GM06990 (cell line): ENCODE results near the gene INAFM1.

Experiments used
- DNase-seq: peaks from one replicate; pipeline ENCODE4 v3.0.0-alpha.2; 2011; ENCODE audit not compliant: insufficient read length; ENCODE audit errors: extremely low read depth
- H3K27me3 ChIP-seq: replicated peaks from 2 replicates; pipeline ENCODE4 v1.6.0; 2011; ENCODE audit warnings: low read length; ENCODE audit not compliant: control insufficient read depth, insufficient read depth
- H3K36me3 ChIP-seq: 2 replicates; pipeline ENCODE4 v1.5.1; 2011; ENCODE audit warnings: low read length; ENCODE audit not compliant: control insufficient read depth, insufficient read depth
- H3K4me3 ChIP-seq: replicated peaks from 2 replicates; pipeline ENCODE4 v1.5.1; 2011; ENCODE audit warnings: low read depth, mild to moderate bottlenecking, control low read depth, low read length
- CTCF ChIP-seq: IDR thresholded peaks from 2 replicates; pipeline ENCODE4 v1.5.1; 2011; ENCODE audit warnings: low read length, control low read depth, mild to moderate bottlenecking, inconsistent platforms; ENCODE audit not compliant: insufficient read depth, poor library complexity, severe bottlenecking

The INAFM1 gene

GRCh38 chr19:47240556-47240955 lies 34.1 kb upstream of the INAFM1 start:
- H3K4me3 ChIP-seq, result no peak overlapping the region
- H3K27me3 ChIP-seq, result no peaks in the 10 kb centered on the region; the same call in 1 of the 2 replicates
- DNase-seq, result no peak

DNA sequence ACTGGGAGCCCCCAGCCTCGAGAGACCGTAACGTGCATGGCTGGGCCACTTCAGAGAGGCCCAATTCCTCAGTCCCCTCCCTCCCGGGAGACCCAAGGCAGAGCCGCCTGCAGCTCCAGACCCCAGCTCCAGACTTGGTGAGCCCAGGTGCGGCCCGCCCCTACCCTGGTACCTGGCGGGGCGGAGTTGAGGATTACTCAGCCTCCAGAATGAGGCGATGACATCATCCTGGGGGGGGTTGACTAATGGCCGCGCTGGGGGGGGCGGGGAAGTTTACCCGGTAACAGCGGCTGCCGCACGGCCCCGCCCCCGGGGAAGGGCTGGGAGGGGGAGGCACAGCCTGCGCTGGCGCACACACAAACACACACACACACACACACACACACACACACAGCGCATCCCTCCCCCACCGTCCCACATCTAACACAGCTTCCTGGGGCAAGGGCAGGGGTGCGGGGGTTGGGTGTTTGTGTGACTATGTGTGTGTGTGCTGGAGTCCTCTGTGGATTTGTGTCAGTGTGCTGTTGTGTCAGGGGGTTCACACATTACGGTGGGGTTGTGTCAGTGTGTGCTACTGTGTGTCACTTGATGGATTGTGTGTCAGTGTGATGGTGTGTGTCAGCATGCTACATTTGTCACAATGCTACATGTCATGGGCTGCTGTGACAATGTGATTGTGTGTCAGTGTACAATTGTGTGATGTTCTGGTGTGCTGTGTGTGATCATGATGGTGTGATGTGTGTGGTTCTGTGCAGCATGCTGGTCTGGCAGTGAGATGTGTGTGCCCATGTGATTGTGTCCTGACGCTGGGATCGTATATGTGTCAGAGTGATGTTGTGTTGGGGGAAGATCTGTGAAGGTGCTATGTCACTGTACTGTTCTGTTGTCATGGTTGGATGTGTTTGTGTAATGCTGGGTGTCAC lies 33.4 kb upstream of the INAFM1 start:
- H3K36me3 ChIP-seq, result no peaks in the 10 kb centered on the region
- H3K4me3 ChIP-seq, result peak overlapping the region; percentile 3; the same call in 1 of the 2 replicates
- no peak for TF ChIP-seq CTCF
- DNase-seq, result peak; percentile 81
- no peaks in the 10 kb centered on the region; the same call in 1 of the 2 replicates for H3K27me3 ChIP-seq

More at GRCh38 chr19:47240556-47240955, 34.1 kb upstream of the INAFM1 start:
- no peaks in the 10 kb centered on the region for H3K36me3 ChIP-seq
- TF ChIP-seq CTCF, result no peak

DNA sequence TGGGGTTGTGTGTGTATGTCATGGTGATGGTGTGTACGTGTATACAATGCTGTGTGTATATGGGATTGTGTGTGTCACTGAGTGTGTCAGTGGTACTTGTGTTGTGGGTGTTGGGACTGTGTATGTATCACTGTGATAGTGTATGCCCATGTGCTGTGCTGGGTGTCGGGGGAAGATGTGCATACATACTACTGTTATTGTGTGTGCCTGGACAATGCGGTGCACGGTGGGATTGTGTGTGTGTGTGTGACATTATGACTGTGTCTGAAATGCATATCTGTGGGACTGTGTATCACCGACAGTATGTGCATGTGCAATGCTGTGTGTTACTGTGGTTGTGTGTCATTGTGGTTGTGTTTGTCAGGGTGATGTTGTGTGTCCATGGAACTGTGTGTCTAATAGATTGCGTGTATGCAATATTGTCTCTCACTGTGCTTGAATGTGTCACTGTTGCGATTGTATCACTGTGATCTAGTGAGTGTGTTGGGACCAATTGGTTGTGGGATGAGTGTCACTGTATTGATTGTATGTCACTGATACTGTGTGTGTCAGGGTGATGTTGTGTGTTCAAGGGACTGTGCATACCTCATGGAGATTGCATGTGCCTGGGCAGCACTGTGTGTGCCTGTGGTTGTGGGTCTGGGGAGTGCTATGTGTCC lies 32.6 kb upstream of the INAFM1 start:
- TF ChIP-seq CTCF, result no peak
- H3K27me3 ChIP-seq, result no peaks in the 10 kb centered on the region; the same call in 1 of the 2 replicates
- H3K36me3 ChIP-seq, result no peaks in the 10 kb centered on the region
- H3K4me3 ChIP-seq, result no peak overlapping the region
- DNase-seq, result no peak

GRCh38 chr19:47243364-47243775 lies 31.3 kb upstream of the INAFM1 start:
- Histone ChIP-seq H3K4me3 (peak overlapping the region; percentile 66), H3K27me3 (no peaks in the 10 kb centered on the region; the same call in 1 of the 2 replicates), H3K36me3 (no peaks in the 10 kb centered on the region)
- TF ChIP-seq CTCF, result no peak
- DNase-seq, result no peak

- H3K4me3 ChIP-seq, result peak overlapping the region; percentile 66
- H3K36me3 ChIP-seq, result no peaks in the 10 kb centered on the region
- DNase-seq, result peak; percentile 98
- peak; percentile 96 for TF ChIP-seq CTCF
- H3K27me3 ChIP-seq, result no peaks in the 10 kb centered on the region; the same call in 1 of the 2 replicates
Observed at GRCh38 chr19:47243776-47244547, 30.7 kb upstream of the INAFM1 start.
